Measurements from ENCODE around the gene LRP1B.

DNA sequence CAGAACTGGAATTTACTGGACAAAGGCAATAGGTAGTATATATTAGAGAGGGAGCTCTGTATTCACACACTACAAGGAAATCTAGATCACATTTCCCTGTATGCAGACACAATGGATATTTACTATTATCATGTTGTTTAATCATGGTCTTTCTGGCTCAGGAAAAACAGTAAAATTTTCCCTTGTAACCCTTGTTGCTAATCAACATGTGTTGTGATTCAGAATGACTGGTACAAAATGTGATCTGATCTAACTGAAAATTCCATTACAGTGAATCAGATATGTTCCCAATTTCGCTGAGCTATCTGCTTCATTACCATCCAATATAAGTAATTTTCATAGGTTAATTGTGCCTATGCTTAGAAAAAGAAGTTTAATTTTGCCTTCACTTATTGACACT, 1109.7 kb downstream of the LRP1B start:
- no peak for TF ChIP-seq POLR2A (IDR thresholded peaks at IDR 0.05)
- TF ChIP-seq, protein P1, sequence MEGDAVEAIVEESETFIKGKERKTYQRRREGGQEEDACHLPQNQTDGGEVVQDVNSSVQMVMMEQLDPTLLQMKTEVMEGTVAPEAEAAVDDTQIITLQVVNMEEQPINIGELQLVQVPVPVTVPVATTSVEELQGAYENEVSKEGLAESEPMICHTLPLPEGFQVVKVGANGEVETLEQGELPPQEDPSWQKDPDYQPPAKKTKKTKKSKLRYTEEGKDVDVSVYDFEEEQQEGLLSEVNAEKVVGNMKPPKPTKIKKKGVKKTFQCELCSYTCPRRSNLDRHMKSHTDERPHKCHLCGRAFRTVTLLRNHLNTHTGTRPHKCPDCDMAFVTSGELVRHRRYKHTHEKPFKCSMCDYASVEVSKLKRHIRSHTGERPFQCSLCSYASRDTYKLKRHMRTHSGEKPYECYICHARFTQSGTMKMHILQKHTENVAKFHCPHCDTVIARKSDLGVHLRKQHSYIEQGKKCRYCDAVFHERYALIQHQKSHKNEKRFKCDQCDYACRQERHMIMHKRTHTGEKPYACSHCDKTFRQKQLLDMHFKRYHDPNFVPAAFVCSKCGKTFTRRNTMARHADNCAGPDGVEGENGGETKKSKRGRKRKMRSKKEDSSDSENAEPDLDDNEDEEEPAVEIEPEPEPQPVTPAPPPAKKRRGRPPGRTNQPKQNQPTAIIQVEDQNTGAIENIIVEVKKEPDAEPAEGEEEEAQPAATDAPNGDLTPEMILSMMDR (IDR thresholded peaks at IDR 0.05), result no peak

Data from right lobe of liver (tissue), 4 donors.